GM18508 (cell line): ENCODE data around the gene TSHZ1.
"Not testable (repeated sequence)": the region's sequence is repeated elsewhere in the genome, so short reads cannot be mapped to it uniquely, and the experiment has no call there.

ENCODE experiments used
- ATAC-seq: cut with Tn5 transposase; IDR thresholded peaks from one replicate; pipeline ENCODE4 v1.9.1; 2021; ENCODE audit warnings: moderate number of reproducible peaks; ENCODE audit not compliant: insufficient read depth, unreplicated experiment

Gene TSHZ1

GRCh38 chr18:75291460-75291859 is 80.9 kb downstream of the TSHZ1 start:
- ATAC-seq: no peak

GRCh38 chr18:75293591-75293990 is 83.0 kb downstream of the TSHZ1 start:
- ATAC-seq: no peak

- ATAC-seq: no peak
Measured at GRCh38 chr18:75297731-75298130, 87.1 kb downstream of the TSHZ1 start.

- no peak for ATAC-seq
Measured at GRCh38 chr18:75304678-75305557, 94.3 kb downstream of the TSHZ1 start.

GRCh38 chr18:75305984-75306383 is 95.4 kb downstream of the TSHZ1 start:
- ATAC-seq: no peak

GRCh38 chr18:75307530-75307929 is 96.9 kb downstream of the TSHZ1 start:
- ATAC-seq: no peak

GRCh38 chr18:75309564-75309963 is 99.0 kb downstream of the TSHZ1 start:
- no peak for ATAC-seq

GRCh38 chr18:75314117-75314516 is 103.5 kb downstream of the TSHZ1 start:
- no peak for ATAC-seq

- no peak for ATAC-seq
Measured at GRCh38 chr18:75314606-75315005, 104.0 kb downstream of the TSHZ1 start.

GRCh38 chr18:75316223-75316622 is 105.6 kb downstream of the TSHZ1 start:
- ATAC-seq: no peak

GRCh38 chr18:75316826-75317225 is 106.2 kb downstream of the TSHZ1 start:
- ATAC-seq: no peak

- ATAC-seq: no peak
Measured at GRCh38 chr18:75317300-75317699, 106.7 kb downstream of the TSHZ1 start.

- ATAC-seq: no peak
Measured at GRCh38 chr18:75317703-75318102, 107.1 kb downstream of the TSHZ1 start.

GRCh38 chr18:75319905-75320304 is 109.3 kb downstream of the TSHZ1 start:
- no peak for ATAC-seq

- ATAC-seq: no peak
Measured at GRCh38 chr18:75320506-75320905, 109.9 kb downstream of the TSHZ1 start.

GRCh38 chr18:75321431-75321830 is 110.8 kb downstream of the TSHZ1 start:
- no peak for ATAC-seq

- ATAC-seq: no peak
Measured at GRCh38 chr18:75322206-75322605, 111.6 kb downstream of the TSHZ1 start.

GRCh38 chr18:75323821-75324585 is 113.4 kb downstream of the TSHZ1 start:
- ATAC-seq: no peak

GRCh38 chr18:75324686-75325257 is 114.2 kb downstream of the TSHZ1 start:
- no peak for ATAC-seq

- not testable (repeated sequence) for ATAC-seq
Measured at GRCh38 chr18:75329753-75330152, 119.2 kb downstream of the TSHZ1 start.

GRCh38 chr18:75330308-75330707 is 119.7 kb downstream of the TSHZ1 start:
- ATAC-seq: no peak
